Duodenal mucosa (tissue), 2 donors: ENCODE measurements around the gene UFC1.
"Not testable (repeated sequence)": the region's sequence is repeated elsewhere in the genome, so short reads cannot be mapped to it uniquely, and the experiment has no call there.

ENCODE experiments used
- H3K27ac ChIP-seq: one replicate; pipeline ENCODE4 v1.7.0; 2013; ENCODE audit warnings: low read depth, low read length
- H3K27me3 ChIP-seq, 2 donors: one replicate each; pipeline ENCODE4 v1.7.0; 2013; ENCODE audit warnings: low read length in 2 of 2, control low read depth in 1 of 2; ENCODE audit not compliant: insufficient read depth in 2 of 2, control insufficient read depth in 1 of 2
- H3K36me3 ChIP-seq, 2 donors: one replicate each; pipeline ENCODE4 v1.7.0; 2013; ENCODE audit warnings: low read length in 2 of 2, control low read depth in 1 of 2; ENCODE audit not compliant: insufficient read depth in 2 of 2, control insufficient read depth in 1 of 2
- H3K4me1 ChIP-seq, 2 donors: one replicate each; pipeline ENCODE4 v1.7.0; 2013; ENCODE audit warnings: low read length in 2 of 2, control low read depth in 1 of 2; ENCODE audit not compliant: insufficient read depth in 2 of 2, control insufficient read depth in 1 of 2
- H3K4me3 ChIP-seq, 2 donors: one replicate each; pipeline ENCODE4 v1.7.0; 2013; ENCODE audit warnings: low read length in 2 of 2, low read depth in 1 of 2
- H3K9ac ChIP-seq, 2 donors: one replicate each; pipeline ENCODE4 v1.7.0; 2013; ENCODE audit warnings: low read length in 2 of 2, low read depth in 1 of 2
- H3K9me3 ChIP-seq, 2 donors: one replicate each; pipeline ENCODE4 v1.7.0; 2013; ENCODE audit warnings: low read length in 2 of 2, control low read depth in 1 of 2; ENCODE audit not compliant: control insufficient read depth in 1 of 2

Gene UFC1

DNA sequence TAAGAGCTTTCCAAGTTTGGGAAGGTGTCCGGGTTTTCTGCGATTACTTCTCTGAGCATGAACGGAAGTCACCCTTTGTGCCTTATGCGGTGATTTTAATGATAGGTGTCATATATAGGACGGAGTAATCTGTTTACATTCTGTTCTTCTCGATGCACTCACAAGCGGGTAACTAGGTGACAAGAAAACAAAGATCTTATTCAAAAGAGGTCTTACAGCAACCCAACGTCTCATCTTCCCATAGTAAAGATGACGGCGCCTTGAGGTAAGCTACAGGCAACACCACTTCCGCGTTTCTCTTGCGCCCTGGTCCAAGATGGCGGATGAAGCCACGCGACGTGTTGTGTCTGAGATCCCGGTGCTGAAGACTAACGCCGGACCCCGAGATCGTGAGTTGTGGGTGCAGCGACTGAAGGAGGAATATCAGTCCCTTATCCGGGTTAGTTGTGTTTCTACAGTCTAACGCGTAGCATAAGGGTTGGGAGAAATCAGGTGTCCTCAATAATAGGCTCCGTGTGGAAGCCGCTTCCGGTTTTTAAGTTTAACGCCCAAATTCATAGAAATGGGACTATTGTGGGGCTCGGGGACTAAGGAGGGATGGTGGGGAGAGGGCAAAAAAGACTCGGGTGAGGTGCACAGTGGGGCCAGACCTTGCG lies at the start of gene UFC1:
Gene UFC1, plus strand, starts transcription at position 297 of the 656 bp plus-strand sequence. Its CDS starts 20 bp downstream, at position 317.
- H3K4me3 ChIP-seq, result peak within 1 kb of the TSS; percentile 84 to 98
- H3K4me1 ChIP-seq, result peaks cover 12 to 14% of the 10 kb centered on the region in 2 donors
- peaks cover 11 to 18% of the 10 kb centered on the region in 2 donors for H3K36me3 ChIP-seq
- H3K27ac ChIP-seq, result peak within 1 kb of the TSS; percentile 96
- no peaks in the 10 kb centered on the region for H3K9me3 ChIP-seq
- no peaks in the 10 kb centered on the region for H3K27me3 ChIP-seq
- H3K9ac ChIP-seq, result peak within 1 kb of the TSS; percentile 79 to 92

DNA sequence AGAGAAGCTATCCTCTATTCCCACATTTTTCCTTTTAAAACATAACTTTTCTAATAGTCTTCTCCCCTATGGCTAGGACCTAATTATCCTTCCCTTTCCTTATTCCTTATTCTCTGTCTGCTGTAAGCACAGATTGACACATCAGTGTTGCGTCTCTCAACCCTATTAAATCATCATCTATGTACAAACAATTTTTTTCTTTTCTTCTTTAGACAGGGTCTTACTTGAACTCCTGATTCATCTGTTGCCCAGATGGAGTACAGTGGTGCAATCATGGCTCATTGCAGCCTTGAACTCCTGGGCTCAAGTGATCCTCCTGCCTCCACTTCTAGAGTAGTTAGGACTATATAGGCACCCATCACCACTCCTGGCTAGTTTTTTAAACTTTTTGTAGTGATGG lies 47.3 kb upstream of the UFC1 start:
- Histone ChIP-seq H3K36me3 (peaks cover 7 to 25% of the 10 kb centered on the region in 2 donors), H3K27ac (no peak overlapping the region), H3K9me3 (no peaks in the 10 kb centered on the region), H3K4me1 (no peaks in the 10 kb centered on the region), H3K9ac (no peak overlapping the region), H3K27me3 (no peaks in the 10 kb centered on the region), H3K4me3 (no peak overlapping the region)

DNA sequence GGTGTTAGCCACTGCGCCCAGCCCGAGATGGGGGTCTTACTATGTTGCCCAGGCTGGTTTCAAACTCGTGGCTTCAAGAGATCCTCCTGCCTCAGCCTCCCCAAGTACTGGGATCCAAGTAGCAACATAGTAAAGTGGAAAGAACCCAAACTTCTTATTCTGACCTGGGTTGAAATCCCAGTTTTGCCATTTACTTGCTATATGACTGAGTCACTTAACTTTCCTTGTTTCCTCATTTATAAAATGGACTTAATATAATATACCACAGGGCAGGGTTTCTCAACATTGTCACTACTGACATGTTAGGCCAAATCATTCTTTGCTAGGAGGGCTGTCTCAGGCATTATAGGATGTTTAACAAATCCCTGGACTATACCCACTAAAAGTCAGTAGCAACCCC lies 42.7 kb upstream of the UFC1 start:
- peaks cover 5 to 29% of the 10 kb centered on the region in 2 donors for H3K4me1 ChIP-seq
- H3K27me3 ChIP-seq, result no peaks in the 10 kb centered on the region
- H3K9ac ChIP-seq, result no peak overlapping the region
- H3K27ac ChIP-seq, result no peak overlapping the region
- no peak overlapping the region for H3K4me3 ChIP-seq
- H3K9me3 ChIP-seq, result no peaks in the 10 kb centered on the region
- peaks cover 0 to 25% of the 10 kb centered on the region in 2 donors for H3K36me3 ChIP-seq

DNA sequence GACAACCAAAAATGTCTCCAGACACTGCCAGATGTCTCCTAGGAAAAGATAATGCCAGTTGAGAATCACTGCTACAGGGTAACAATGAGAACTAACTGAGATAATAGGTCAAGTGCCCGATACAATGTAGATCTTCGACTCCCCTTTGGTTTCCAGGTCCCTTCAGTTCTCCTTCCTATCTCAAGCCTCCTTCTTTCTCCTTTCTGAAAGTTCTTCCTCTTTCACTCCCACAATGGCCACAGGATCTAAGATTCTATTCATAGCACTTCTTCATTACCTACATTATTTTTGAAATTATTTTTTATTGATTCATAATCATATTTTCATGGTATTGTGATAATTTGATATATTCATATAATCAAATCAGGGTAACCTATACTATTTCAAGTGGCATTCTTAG lies 42.3 kb upstream of the UFC1 start:
- Histone ChIP-seq H3K9ac (no peak overlapping the region), H3K4me3 (no peak overlapping the region), H3K27me3 (no peaks in the 10 kb centered on the region), H3K4me1 (peaks cover 9 to 33% of the 10 kb centered on the region in 2 donors), H3K36me3 (peaks cover 0 to 25% of the 10 kb centered on the region in 2 donors), H3K27ac (no peak overlapping the region), H3K9me3 (no peaks in the 10 kb centered on the region)

DNA sequence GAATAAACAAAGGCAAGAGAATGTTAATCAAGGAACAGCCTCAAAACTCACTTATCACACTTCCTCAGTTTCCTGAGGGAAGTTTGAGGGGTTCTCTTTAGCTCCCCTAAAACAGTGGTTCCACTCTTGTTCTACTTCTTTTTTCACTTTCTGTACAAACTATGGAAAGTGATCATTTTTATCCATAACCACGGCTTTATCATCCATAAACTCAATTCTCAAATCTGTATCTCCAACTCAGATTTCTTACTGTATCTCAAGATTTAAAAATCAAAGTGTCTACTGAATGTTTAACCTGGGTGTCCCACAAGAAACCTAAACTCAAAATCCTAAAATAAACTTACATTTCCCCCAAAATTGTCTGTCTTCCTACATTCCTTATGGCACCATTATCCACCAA lies 39.9 kb upstream of the UFC1 start:
- Histone ChIP-seq H3K27ac (no peak overlapping the region), H3K36me3 (peaks cover 0 to 21% of the 10 kb centered on the region in 2 donors), H3K27me3 (no peaks in the 10 kb centered on the region), H3K4me1 (peaks cover 15 to 47% of the 10 kb centered on the region in 2 donors), H3K9me3 (no peaks in the 10 kb centered on the region), H3K9ac (no peak overlapping the region), H3K4me3 (no peak overlapping the region)

DNA sequence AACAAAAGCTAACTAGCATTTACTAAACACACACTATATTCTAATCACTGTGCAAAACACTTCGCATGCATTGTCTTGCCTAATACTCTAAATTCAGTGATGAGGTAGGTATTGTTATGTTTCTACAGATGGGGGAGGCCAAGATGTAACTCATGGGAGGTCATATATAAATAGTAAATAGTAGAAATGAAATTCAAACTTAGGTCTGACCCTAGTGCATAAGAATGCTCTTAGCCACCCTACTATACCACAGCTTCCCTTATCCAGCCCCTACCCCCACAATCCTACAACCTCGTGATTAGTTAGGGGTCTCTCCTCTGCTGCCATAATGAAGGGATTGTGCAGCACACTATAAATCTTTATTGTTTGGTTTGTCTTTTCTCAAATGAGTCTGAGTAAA lies 39.2 kb upstream of the UFC1 start:
- Histone ChIP-seq H3K27me3 (no peaks in the 10 kb centered on the region), H3K27ac (no peak overlapping the region), H3K4me3 (no peak overlapping the region), H3K4me1 (peaks cover 21 to 53% of the 10 kb centered on the region in 2 donors), H3K9me3 (no peaks in the 10 kb centered on the region), H3K36me3 (peaks cover 0 to 14% of the 10 kb centered on the region in 2 donors), H3K9ac (no peak overlapping the region)

DNA sequence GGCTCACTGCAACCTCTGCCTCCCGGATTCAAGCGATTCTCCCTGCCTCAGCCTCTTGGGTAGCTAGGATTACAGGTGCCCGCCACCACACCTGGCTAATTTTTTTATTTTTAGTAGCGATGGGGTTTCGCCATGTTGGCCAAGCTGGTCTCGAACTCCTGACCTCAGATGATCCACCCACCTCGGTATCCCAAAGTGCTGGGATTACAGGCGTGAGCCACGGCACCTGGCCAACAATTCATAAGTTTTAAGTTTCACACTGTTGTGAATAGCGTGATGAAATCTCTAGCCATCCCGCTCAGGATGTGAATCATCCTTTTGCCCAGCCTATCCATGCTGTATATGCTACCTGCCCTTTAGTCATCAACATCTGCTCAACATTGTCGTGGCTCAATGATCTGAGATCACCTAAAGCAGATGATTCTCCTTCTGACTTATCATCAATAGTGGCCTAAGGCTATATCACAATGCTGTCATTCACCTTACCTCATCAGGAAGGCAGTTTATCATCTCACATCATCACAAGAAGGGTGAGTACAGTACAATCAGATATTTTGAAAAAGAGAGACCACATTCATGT lies 38.6 kb upstream of the UFC1 start:
- no peak overlapping the region for H3K27ac ChIP-seq

DNA sequence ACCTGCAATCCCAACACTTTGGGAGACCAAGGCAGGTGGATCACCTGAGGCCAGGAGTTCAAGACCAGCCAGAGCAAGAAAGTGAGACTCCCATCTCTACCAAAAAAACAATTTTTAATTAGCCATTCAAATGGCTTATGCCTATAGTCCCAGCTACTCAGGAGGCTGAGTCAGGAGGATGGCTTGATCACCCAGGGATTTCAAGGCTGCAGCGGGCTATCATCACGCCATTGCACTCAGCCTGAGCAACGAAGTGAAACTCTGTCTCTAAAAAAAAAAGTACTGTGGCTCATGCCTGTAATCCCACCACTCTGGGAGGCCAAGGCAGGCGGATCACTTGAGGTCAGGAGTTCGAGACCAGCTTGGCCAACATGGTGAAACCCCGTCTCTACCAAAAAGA lies 37.8 kb upstream of the UFC1 start:
- not testable (repeated sequence) for H3K27me3 ChIP-seq, H3K9me3 ChIP-seq, H3K9ac ChIP-seq, H3K4me3 ChIP-seq, H3K27ac ChIP-seq
- H3K36me3 ChIP-seq, result peaks cover 9 to 19% of the 10 kb centered on the region in 2 donors
- peaks cover 33 to 64% of the 10 kb centered on the region in 2 donors for H3K4me1 ChIP-seq

More for the DNA sequence above, 38.6 kb upstream of the UFC1 start:
- Histone ChIP-seq H3K4me1 (peaks cover 28 to 60% of the 10 kb centered on the region in 2 donors), H3K9me3 (no peaks in the 10 kb centered on the region), H3K27me3 (no peaks in the 10 kb centered on the region), H3K4me3 (no peak overlapping the region), H3K9ac (no peak overlapping the region), H3K36me3 (peaks cover 2 to 11% of the 10 kb centered on the region in 2 donors)

DNA sequence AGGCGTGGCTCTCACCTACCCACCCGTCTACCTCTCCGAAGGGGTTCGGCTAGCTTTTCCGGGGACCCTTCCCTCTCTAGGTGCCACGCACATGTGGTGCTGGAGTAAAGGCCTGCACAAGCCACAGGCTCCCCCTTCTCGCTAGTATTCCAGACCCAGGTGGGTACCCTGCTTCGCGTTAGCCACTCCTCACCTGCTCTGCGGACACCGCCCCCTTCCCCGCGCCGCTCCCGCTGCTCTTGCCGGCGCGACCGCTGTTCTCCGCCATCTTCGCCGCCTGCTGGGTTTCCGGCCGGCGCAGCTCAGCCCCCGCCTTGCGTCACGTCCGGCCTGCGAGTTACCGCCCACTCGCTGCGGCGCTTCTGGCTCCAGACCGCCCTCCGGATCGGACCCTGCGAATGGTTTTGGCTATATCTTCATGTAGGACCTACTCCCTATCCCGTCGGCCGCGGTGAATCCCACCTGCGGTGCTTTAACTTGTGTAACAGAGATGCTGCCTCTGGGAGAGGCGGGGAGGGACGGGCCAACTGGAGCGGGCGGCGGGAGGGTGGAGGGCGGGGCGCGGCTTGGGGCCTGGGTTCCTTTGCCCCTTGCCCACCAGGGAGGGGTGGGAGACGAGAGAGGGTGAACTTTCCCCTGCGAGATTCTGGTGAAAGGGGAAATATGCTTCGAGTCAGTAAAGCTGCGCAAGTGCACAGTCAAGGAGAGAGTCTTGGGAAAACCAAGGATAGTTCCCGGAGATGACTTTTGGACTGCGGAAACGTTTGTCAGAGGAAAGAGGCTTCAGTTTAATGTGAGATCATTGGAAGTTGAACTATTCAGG lies 35.8 kb upstream of the UFC1 start, which contains the start of the genes NIT1 and PFDN2:
Gene NIT1, plus strand, starts transcription at position 347 of the 823 bp plus-strand sequence. Its CDS starts 72 bp downstream, at position 419.
Gene PFDN2, minus strand, starts transcription at position 279 of the 823 bp plus-strand sequence. Its CDS starts 11 bp downstream, at position 268.
- Histone ChIP-seq H3K36me3 (peaks cover 29 to 39% of the 10 kb centered on the region in 2 donors), H3K27ac (peak within 1 kb of the TSS; percentile 95), H3K9me3 (no peaks in the 10 kb centered on the region), H3K9ac (peak within 1 kb of the TSS; percentile 99), H3K27me3 (no peaks in the 10 kb centered on the region), H3K4me1 (peaks cover 33 to 60% of the 10 kb centered on the region in 2 donors), H3K4me3 (peak within 1 kb of the TSS; percentile 92 to 100)
